HFF-Myc (cell line): ENCODE data around the gene HSDL2.

ENCODE experiments used
- DNase-seq: peaks from one replicate; pipeline ENCODE4 v3.0.0-alpha.2; 2011; ENCODE audit warnings: low read depth; ENCODE audit errors: extremely low read depth
- H3K4me3 ChIP-seq: replicated peaks from 2 replicates; pipeline ENCODE4 v1.5.1; 2011; ENCODE audit warnings: low read depth, mild to moderate bottlenecking, control low read depth, low read length
- CTCF ChIP-seq: IDR thresholded peaks from 2 replicates; pipeline ENCODE4 v1.5.1; 2012; ENCODE audit warnings: mild to moderate bottlenecking, low read depth, low read length, control low read depth; ENCODE audit errors: missing control alignments

HSDL2 gene

DNA sequence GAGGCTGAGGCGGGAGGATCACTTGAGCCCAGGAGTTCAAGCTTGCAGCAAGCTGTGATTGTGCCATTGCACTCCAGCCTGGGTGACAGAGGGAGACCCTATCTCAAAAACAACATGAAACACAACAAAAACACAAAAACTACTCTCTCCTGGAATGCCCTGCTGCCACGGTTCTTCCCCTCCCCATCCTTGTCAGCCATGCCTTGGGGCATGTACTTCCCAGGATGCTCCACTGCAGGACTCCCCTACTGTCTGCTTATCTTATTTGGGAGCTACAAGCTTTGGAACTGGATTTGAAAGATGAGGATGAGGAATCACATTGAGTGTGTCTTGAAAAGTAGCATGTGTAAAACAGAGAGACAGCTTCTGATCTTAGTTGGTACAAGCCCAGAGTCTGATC, 66.6 kb downstream of the HSDL2 start:
- no peak for DNase-seq

DNA sequence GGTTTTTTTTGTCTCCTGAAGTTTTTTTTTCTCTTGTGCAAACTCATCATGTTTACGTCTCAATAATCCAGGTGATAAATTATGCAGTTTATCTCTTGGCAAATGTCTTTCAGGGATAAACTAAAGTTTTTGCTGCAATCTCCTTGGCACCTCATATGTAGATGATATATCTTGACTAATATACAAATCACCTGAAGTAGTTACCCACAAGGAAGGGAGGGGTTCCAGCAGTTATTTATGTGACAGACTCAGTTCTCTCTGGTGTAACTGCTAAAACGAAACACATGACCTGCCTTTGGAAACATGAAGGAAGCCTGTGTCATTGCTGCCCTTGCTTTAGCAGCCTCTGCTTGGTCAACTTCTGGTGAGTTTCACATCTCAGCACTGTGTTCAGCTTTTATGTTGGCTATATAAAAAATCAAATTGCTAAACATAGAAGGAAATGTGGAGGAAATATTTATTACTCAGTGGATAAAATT, 67.4 kb downstream of the HSDL2 start:
- DNase-seq, result peak; percentile 1
- no peak for TF ChIP-seq CTCF
- no peak overlapping the region for H3K4me3 ChIP-seq

More for the DNA sequence above, 66.6 kb downstream of the HSDL2 start:
- TF ChIP-seq CTCF, result no peak
- H3K4me3 ChIP-seq, result no peak overlapping the region

GRCh38 chr9:112462855-112463254, 82.9 kb downstream of the HSDL2 start:
- no peak for TF ChIP-seq CTCF
- DNase-seq, result no peak
- H3K4me3 ChIP-seq, result no peak overlapping the region

DNA sequence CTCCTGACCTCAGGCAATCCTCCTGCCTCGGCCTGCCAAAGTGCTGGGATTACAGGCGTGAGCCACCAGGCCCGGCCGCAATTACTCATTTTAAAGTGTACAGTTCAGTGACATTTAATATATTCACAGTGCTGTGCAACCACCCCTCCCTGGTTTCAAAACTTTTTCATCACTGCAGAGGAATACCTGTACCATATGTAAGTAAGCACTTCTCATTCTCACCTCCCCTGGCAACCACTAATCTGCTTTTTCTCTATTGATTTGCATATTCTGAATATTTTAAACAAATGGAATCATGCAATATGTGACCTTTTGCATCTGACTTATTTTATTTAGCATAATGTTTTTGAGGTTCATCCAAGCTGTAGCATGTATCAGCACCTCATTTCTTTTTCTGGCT, 85.4 kb downstream of the HSDL2 start:
- H3K4me3 ChIP-seq, result no peak overlapping the region
- DNase-seq, result no peak
- no peak for TF ChIP-seq CTCF

DNA sequence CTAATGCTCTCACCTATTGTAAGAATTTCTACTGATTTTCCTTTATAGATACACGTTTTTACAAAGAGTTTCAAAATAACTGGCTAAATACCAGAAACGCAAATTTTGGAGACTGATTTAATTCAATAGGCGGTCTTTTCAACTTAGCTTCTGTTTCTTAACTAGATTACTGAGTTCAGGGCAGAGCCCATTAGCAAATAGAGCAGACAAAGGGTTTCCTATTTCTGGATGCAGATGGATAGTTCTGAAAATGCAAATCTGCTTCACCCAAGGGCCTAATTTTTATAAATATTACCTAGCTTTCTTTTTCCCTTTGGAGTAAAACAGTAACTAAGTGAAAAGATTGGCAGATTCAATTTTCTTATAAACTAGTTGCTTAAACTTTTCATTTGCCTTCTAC, 93.1 kb downstream of the HSDL2 start:
- no peak overlapping the region for H3K4me3 ChIP-seq
- no peak for TF ChIP-seq CTCF

GRCh38 chr9:112473986-112474385, 94.1 kb downstream of the HSDL2 start:
- no peak for DNase-seq
- no peak for TF ChIP-seq CTCF
- no peak overlapping the region for H3K4me3 ChIP-seq

More for the DNA sequence above, 93.1 kb downstream of the HSDL2 start:
- DNase-seq, result no peak

GRCh38 chr9:112475318-112475717, 95.4 kb downstream of the HSDL2 start:
- TF ChIP-seq CTCF, result no peak
- no peak for DNase-seq
- H3K4me3 ChIP-seq, result no peak overlapping the region
